Natural killer cell treated with Interleukin-12 subunit alpha and Interleukin-12 subunit beta and Interleukin-15 and Interleukin-18, amount 100 ng/mL, for 72 hours (primary cell): ENCODE data around the gene JADE2. TPM values are rescaled to one million over a fixed set of nuclear protein-coding genes. Genes with fewer than 3 reads are reported as not detected.
A peak's percentile ranks its signal among the peaks of the same experiment; 100 is the strongest.
"Not testable (repeated sequence)": the region's sequence is repeated elsewhere in the genome, so short reads cannot be mapped to it uniquely, and the experiment has no call there.

Experiments used
- ATAC-seq, 2 donors: fragments of 150-1000 bp; cut with Tn5 transposase in 1 of 2; sonication (Bioruptor Pico), chemical (Tn5 transposase) in 1 of 2; 2 replicates each; pipeline ENCODE4 v1.10.0; 2021
- DNase-seq: peaks from one replicate; pipeline ENCODE4 v3.0.0; 2022; ENCODE audit warnings: low spot score
- H3K27ac Mint-ChIP-seq, 2 donors: 1 replicate in 1 of 2; 2 replicates in 1 of 2; pipeline ENCODE4 v1.8.0; 2022; ENCODE audit warnings: mixed read lengths in 2 of 2, mild to moderate bottlenecking in 1 of 2, moderate library complexity in 1 of 2
- H3K27me3 Mint-ChIP-seq, 2 donors: 1 replicate in 1 of 2; 2 replicates in 1 of 2; pipeline ENCODE4 v1.8.0; 2022; ENCODE audit warnings: mixed read lengths in 2 of 2
- H3K36me3 Mint-ChIP-seq: one replicate; pipeline ENCODE4 v1.8.0; 2022; ENCODE audit warnings: mixed read lengths
- H3K4me1 Mint-ChIP-seq, 2 donors: 1 replicate in 1 of 2; 2 replicates in 1 of 2; pipeline ENCODE4 v1.8.0; 2022; ENCODE audit warnings: low read depth in 2 of 2, mixed read lengths in 2 of 2, mild to moderate bottlenecking in 1 of 2
- H3K4me3 Mint-ChIP-seq: one replicate; pipeline ENCODE4 v1.8.0; 2022; ENCODE audit warnings: mixed read lengths
- H3K9me3 Mint-ChIP-seq: 2 replicates; pipeline ENCODE4 v1.8.0; 2022; ENCODE audit warnings: mixed read lengths
- total RNA-seq, 2 donors: library from RNA; stranded (reverse); gene quantifications; one replicate each; pipeline ENCODE4 v1.2.3, GENCODE V29; 2022

JADE2 gene
- total RNA-seq = 10 to 100 TPM; 45.2 to 70.8 TPM

GRCh38 chr5:134524826-134525682, at the start of gene JADE2:
TSS of gene JADE2 (plus strand) at chr5:134525670. CDS start at chr5:134535858, 10,188 bp downstream.
- peak within 1 kb of the TSS; percentile 79 to 87 for H3K27ac Mint-ChIP-seq
- no peaks in the 10 kb centered on the region for H3K9me3 Mint-ChIP-seq
- peaks cover 8 to 20% of the 10 kb centered on the region in 2 donors for H3K4me1 Mint-ChIP-seq

DNA sequence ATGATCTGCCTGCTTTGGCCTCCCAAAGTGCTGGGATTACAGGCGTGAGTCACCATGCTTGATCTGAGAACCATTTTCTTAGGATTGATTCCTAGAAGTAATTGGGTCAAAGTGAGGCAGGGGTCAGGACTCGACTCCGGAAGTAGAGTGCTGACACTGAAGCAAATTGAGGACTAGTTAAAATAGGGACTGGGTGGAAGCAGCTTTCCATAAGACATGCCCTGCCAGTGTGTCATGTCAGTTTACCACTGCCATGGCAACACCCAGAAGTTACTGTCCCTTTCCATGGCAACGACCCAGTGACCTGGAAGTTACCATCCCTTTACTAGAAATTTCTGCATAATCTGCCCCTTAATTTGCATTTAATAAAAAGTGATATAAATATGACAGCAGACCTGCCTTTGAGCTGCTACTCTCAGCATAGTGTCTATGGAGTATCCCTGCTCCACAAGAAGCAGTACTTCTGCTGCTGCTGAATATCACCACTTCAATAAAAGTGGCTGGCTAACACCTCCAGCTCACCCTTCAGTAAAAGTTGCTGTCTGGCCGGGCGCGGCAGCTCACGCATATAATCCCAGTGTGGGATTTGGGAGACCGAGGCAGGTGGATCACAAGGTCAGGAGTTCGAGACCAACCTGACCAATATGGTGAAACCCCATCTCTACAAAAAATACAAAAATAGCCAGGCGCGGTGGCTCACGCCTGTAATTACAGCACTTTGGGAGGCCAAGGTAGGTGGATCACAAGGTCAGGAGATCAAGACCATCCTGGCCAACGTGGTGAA, 47.8 kb upstream of the JADE2 start:
- Mint-ChIP-seq H3K36me3 (no peaks in the 10 kb centered on the region), H3K9me3 (no peaks in the 10 kb centered on the region), H3K27me3 (peaks cover 0 to 2% of the 10 kb centered on the region in 2 donors), H3K4me3 (no peak overlapping the region), H3K27ac (no peak overlapping the region), H3K4me1 (no peaks in the 10 kb centered on the region)
- ATAC-seq = no peak
- no peak for DNase-seq

More at GRCh38 chr5:134524826-134525682, at the start of gene JADE2:
- Mint-ChIP-seq H3K27me3 (no peaks in the 10 kb centered on the region), H3K36me3 (no peaks in the 10 kb centered on the region), H3K4me3 (peak within 1 kb of the TSS; percentile 98)
- peak; percentile 79 for DNase-seq
- ATAC-seq = peak; percentile 74 to 75

GRCh38 chr5:134479839-134480238, 45.6 kb upstream of the JADE2 start:
- H3K4me3 Mint-ChIP-seq = no peak overlapping the region
- ATAC-seq (no peak), DNase-seq (no peak)
- H3K9me3 Mint-ChIP-seq = no peaks in the 10 kb centered on the region
- no peak overlapping the region for H3K27ac Mint-ChIP-seq
- H3K27me3 Mint-ChIP-seq = peaks cover 0 to 2% of the 10 kb centered on the region in 2 donors
- H3K4me1 Mint-ChIP-seq = no peaks in the 10 kb centered on the region
- no peaks in the 10 kb centered on the region for H3K36me3 Mint-ChIP-seq

DNA sequence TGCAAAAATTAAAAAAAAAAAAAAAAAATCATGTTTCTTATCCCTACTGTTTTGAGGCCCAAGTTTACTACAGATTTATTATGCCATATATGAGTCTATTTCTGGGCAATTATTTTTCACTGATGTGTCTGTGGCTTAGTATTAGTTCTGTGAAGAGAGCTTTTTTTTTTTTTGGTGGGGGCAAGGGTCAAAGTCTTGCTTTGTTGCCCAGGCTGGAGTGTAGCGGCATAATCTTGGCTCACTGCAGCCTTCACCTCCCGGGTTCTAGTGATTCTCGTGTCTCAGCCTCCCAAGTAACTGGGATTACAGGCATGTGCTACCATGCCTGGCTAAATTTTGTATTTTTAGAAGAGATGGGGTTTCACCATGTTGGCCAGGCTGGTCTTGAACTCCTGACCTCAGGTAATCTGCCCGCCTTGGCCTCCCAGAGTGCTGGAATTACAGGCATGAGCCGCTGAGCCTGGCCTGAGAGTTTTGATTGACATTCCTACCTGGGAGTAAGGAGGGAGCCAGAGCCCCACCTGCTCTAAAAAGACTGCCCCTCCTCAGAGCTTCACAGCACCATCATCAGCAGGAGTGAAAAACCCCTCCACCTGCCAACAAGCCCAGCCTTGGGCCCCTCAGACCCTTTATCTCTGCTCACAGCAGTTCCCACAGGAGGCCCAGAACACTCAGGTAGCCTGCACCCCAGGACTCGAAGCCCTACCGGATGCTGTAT, 36.1 kb upstream of the JADE2 start:
- Mint-ChIP-seq H3K36me3 (no peaks in the 10 kb centered on the region), H3K4me3 (no peak overlapping the region), H3K27me3 (no peaks in the 10 kb centered on the region), H3K27ac (no peak overlapping the region), H3K9me3 (no peaks in the 10 kb centered on the region), H3K4me1 (peaks cover 0 to 5% of the 10 kb centered on the region in 2 donors)
- DNase-seq = no peak
- no peak for ATAC-seq

DNA sequence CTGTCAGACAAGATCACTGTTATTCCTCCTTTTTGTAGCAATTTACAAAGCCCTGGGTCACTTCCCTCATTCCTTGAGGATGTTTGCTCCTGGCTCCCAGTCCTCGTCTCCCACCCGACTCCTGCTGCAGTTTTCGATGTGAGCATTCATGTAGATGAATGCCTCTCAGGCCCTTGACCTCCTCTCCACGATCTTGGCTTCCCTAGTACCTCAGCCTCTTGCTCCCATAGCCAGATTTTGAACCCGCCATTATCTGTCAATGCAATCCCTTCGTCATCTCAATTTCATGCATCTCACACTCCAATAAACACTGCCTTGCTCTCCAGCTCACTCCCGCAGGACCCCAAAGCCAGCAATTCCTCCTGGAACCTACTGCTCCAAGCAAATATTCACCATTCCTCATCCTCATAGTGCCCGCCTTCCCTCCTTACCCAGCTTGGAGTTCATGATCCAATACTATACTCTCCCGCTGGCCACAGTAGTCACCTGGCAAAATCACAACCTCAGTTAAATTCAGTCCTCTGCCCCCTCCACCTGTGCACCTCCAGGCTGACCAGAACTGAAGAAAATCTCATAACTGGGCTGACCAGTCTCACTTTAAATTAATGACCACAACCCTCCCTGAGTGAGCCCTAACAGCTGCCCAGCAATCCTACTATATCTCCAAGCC, 35.1 kb upstream of the JADE2 start:
- DNase-seq (no peak), ATAC-seq (no peak)
- Mint-ChIP-seq H3K4me3 (no peak overlapping the region), H3K27me3 (no peaks in the 10 kb centered on the region), H3K27ac (no peak overlapping the region), H3K4me1 (peaks cover 0 to 5% of the 10 kb centered on the region in 2 donors), H3K36me3 (no peaks in the 10 kb centered on the region), H3K9me3 (no peaks in the 10 kb centered on the region)

GRCh38 chr5:134490925-134491271, 34.6 kb upstream of the JADE2 start:
- ATAC-seq (no peak), DNase-seq (no peak)
- Mint-ChIP-seq H3K27me3 (no peaks in the 10 kb centered on the region), H3K27ac (no peak overlapping the region), H3K36me3 (no peaks in the 10 kb centered on the region), H3K9me3 (no peaks in the 10 kb centered on the region), H3K4me1 (peaks cover 0 to 5% of the 10 kb centered on the region in 2 donors), H3K4me3 (no peak overlapping the region)

- peaks cover 0 to 5% of the 10 kb centered on the region in 2 donors for H3K4me1 Mint-ChIP-seq
- no peaks in the 10 kb centered on the region for H3K36me3 Mint-ChIP-seq
- no peak overlapping the region for H3K27ac Mint-ChIP-seq
- no peak for DNase-seq
- H3K4me3 Mint-ChIP-seq = no peak overlapping the region
- H3K9me3 Mint-ChIP-seq = no peaks in the 10 kb centered on the region
- ATAC-seq = peak in 1 of 2 donors; percentile 32
- H3K27me3 Mint-ChIP-seq = no peaks in the 10 kb centered on the region
Observed at GRCh38 chr5:134491841-134492442, 33.5 kb upstream of the JADE2 start.

DNA sequence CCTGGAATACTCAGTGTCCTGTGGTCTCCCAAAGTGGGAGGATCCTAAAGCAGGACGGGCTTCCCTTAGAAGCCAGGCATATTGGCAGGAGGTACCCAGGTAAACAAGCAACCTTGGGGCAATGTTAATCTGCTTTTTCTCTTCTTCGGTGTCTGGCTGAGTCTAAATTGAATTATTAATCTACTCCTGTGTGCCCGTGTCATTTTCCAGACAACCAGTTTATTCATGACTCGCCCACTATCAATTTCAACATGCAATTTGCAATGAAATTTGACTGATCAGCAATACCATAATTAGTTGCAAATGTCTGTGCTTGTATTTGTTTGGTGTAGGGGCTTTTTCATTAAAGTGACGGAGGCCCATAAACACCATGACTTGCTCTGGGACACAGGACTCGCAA, 32.9 kb upstream of the JADE2 start:
- Mint-ChIP-seq H3K4me1 (peaks cover 0 to 5% of the 10 kb centered on the region in 2 donors), H3K27ac (no peak overlapping the region), H3K9me3 (no peaks in the 10 kb centered on the region), H3K27me3 (no peaks in the 10 kb centered on the region), H3K36me3 (no peaks in the 10 kb centered on the region), H3K4me3 (no peak overlapping the region)
- ATAC-seq (no peak), DNase-seq (no peak)

DNA sequence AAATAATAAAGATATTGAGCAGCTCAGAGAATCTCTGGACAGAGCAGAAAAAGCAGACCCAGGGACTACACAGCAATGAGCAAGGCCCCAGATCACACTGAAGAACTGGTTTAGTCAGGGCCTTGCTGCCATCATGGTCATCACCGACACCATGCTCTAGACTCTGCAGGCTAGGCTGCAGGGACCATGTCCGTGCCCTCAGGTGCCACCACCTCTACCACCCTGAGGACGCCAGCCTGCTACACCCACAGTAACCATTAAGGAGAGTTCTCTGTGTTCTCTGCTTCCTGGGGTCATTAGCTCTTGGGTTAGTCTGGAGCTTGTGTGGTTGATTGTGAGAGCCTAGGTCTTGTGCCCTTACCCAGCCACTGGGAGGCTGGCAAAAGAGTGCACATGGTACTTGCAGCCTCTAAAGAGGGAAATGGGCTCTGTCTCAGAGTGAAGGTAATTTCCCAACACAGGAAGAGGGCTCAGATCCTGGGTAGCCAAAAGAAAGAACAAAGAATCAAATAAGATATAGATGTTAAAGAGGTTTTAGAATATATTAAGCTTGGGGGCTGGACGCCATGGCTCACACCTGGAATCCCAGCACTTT, 31.9 kb upstream of the JADE2 start:
- peak in 1 of 2 donors; percentile 29 for ATAC-seq
- Mint-ChIP-seq H3K36me3 (no peaks in the 10 kb centered on the region), H3K27me3 (no peaks in the 10 kb centered on the region), H3K27ac (no peak overlapping the region), H3K4me1 (peaks cover 0 to 5% of the 10 kb centered on the region in 2 donors), H3K9me3 (no peaks in the 10 kb centered on the region), H3K4me3 (no peak overlapping the region)
- no peak for DNase-seq

DNA sequence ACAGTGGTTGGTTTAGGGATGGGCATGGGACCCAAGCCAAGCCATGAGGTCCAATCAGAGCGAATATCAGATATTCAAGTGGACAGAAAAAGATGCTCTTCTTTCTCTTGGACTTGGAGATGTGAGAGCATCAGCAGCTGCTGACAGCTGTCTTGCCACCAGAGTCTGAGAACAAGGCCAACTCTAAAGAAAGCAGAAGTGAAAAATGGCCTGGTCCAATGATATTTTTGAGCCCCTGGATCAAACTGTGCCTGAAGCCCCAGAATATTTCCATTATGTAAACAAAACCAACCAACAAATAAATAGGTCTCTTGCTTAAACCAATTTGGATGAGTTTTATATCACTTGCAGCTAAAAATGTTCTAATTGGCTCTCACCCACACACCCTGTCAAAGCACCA, 30.7 kb upstream of the JADE2 start:
- ATAC-seq = no peak

GRCh38 chr5:134499905-134500304, 25.6 kb upstream of the JADE2 start:
- H3K27ac Mint-ChIP-seq, H3K4me3 Mint-ChIP-seq: not testable (repeated sequence)

More for the DNA sequence above, 30.7 kb upstream of the JADE2 start:
- Mint-ChIP-seq H3K27ac (no peak overlapping the region), H3K4me3 (no peak overlapping the region), H3K4me1 (peaks cover 0 to 5% of the 10 kb centered on the region in 2 donors), H3K27me3 (no peaks in the 10 kb centered on the region), H3K9me3 (no peaks in the 10 kb centered on the region), H3K36me3 (no peaks in the 10 kb centered on the region)
- no peak for DNase-seq

DNA sequence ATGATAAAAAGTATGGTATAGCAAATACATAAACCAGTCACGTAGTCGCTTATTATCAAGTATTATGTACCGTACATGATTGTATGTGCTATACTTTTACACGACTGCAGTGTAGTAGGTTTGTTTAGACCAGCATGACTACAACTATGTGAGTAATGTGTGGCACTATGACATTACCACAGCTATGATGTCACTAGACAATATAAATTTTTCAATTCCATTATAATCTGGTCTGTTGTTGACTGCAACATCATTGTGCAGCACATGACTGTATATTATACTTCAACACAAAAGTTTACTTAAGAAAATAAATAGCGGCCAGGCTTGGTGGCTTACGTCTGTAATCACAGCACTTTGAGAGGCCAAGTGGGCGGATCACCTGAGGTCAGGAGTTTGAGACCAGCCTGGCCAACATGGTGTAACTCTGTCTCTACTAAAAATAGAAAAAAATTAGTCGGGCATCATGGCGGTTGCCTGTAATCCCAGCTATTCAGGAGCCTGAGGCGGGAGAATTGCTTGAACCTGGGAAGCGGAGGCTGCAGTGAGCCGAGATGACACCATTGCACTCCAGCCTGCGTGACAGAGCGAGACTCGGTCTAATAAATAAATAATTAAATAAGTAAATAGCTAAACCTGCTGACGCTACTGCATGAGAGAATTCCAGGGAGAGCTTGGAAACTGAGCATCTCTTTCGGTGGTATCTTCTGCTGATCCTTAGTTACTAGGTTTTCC, 24.6 kb upstream of the JADE2 start:
- peak overlapping the region in 1 of 2 donors; percentile 99 for H3K27ac Mint-ChIP-seq
- peaks cover 20 to 21% of the 10 kb centered on the region in 2 donors for H3K4me1 Mint-ChIP-seq
- H3K4me3 Mint-ChIP-seq = no peak overlapping the region
- no peaks in the 10 kb centered on the region for H3K27me3 Mint-ChIP-seq
- no peak for ATAC-seq
- no peak for DNase-seq
- no peaks in the 10 kb centered on the region for H3K36me3 Mint-ChIP-seq
- H3K9me3 Mint-ChIP-seq = no peaks in the 10 kb centered on the region

More at GRCh38 chr5:134499905-134500304, 25.6 kb upstream of the JADE2 start:
- not testable (repeated sequence) for H3K27me3 Mint-ChIP-seq, ATAC-seq, DNase-seq, H3K9me3 Mint-ChIP-seq, H3K36me3 Mint-ChIP-seq
- peaks cover 20 to 21% of the 10 kb centered on the region in 2 donors for H3K4me1 Mint-ChIP-seq
